ENCODE data around the gene RAB1B. TPM values are rescaled to one million over a fixed set of nuclear protein-coding genes. Genes with fewer than 3 reads are reported as not detected.

The RAB1B gene
- total RNA-seq, 4 donors from 2014 or later: 97.2 to 163 (median 132) TPM

GRCh38 chr11:66278363-66279091 is 10.1 kb downstream of the RAB1B start:
- peaks cover 17 to 37% (median 29%) of the 10 kb centered on the region in 4 donors for H3K4me1 ChIP-seq
- no peak for DNase-seq (ENCODE audit: extremely low spot score)
- intact Hi-C loops (cut with DNase I): no loop called here
- WGBS: 7% methylated on average over 6 of the region's 45 CpGs
- peaks cover 15 to 38% (median 34%) of the 10 kb centered on the region in 4 donors for H3K36me3 ChIP-seq
- TF ChIP-seq POLR2A (IDR thresholded peaks at IDR 0.05; ENCODE audit: low read depth) (no peak), EP300 (IDR thresholded peaks at IDR 0.05) (no peak), POLR2AphosphoS5 (IDR thresholded peaks at IDR 0.05) (no peak), CTCF (IDR thresholded peaks at IDR 0.05) (no peak)
- H3K4me3 ChIP-seq: peak overlapping the region; percentile 44 to 56 (median 50)
- H3K9me3 ChIP-seq: no peaks in the 10 kb centered on the region
- no peak overlapping the region for H3K27ac ChIP-seq (replicated peaks in 1 of 4)
- no peaks in the 10 kb centered on the region for H3K27me3 ChIP-seq

- WGBS: 62% methylated on average over 15 of the region's 15 CpGs
- no peaks in the 10 kb centered on the region for H3K27me3 ChIP-seq
- no peaks in the 10 kb centered on the region for H3K9me3 ChIP-seq
- TF ChIP-seq POLR2AphosphoS5 (IDR thresholded peaks at IDR 0.05) (no peak), CTCF (IDR thresholded peaks at IDR 0.05) (no peak), EP300 (IDR thresholded peaks at IDR 0.05) (no peak), POLR2A (IDR thresholded peaks at IDR 0.05; ENCODE audit: low read depth) (no peak)
- no peak overlapping the region for H3K4me3 ChIP-seq
- no peak overlapping the region for H3K27ac ChIP-seq (replicated peaks in 1 of 4)
- H3K36me3 ChIP-seq: peaks cover 8 to 38% (median 30%) of the 10 kb centered on the region in 4 donors
- intact Hi-C loops (cut with DNase I): no loop called here
- no peak for DNase-seq (ENCODE audit: extremely low spot score)
- H3K4me1 ChIP-seq: peaks cover 17 to 37% (median 29%) of the 10 kb centered on the region in 4 donors
These were observed 10.8 kb downstream of the RAB1B start for GRCh38 chr11:66279092-66279734.

GRCh38 chr11:66280428-66280827 is 12.0 kb downstream of the RAB1B start:
- intact Hi-C loops (cut with DNase I): loop anchor here (5.0 kb wide), 1 partner anchor 58 kb away; no protein-coding TSS in a partner anchor

GRCh38 chr11:66281001-66281400 is 12.6 kb downstream of the RAB1B start:
- intact Hi-C loops (cut with DNase I): loop anchor here (5.0 kb wide), 1 partner anchor 59 kb away; no protein-coding TSS in a partner anchor
- DNase-seq (ENCODE audit: extremely low spot score): no peak
- H3K4me1 ChIP-seq: peaks cover 26 to 49% (median 32%) of the 10 kb centered on the region in 4 donors
- 89% methylated on average over 6 of the region's 6 CpGs for WGBS
- no peaks in the 10 kb centered on the region for H3K9me3 ChIP-seq
- H3K4me3 ChIP-seq: no peak overlapping the region
- TF ChIP-seq POLR2AphosphoS5 (IDR thresholded peaks at IDR 0.05): no peak
- TF ChIP-seq EP300 (IDR thresholded peaks at IDR 0.05): no peak
- TF ChIP-seq POLR2A (IDR thresholded peaks at IDR 0.05; ENCODE audit: low read depth): no peak
- TF ChIP-seq CTCF (IDR thresholded peaks at IDR 0.05): no peak
- no peaks in the 10 kb centered on the region for H3K27me3 ChIP-seq
- peaks cover 0 to 35% (median 22%) of the 10 kb centered on the region in 4 donors for H3K36me3 ChIP-seq
- H3K27ac ChIP-seq (replicated peaks in 1 of 4): no peak overlapping the region

More at GRCh38 chr11:66280428-66280827, 12.0 kb downstream of the RAB1B start:
- no peaks in the 10 kb centered on the region for H3K27me3 ChIP-seq
- no peak overlapping the region for H3K27ac ChIP-seq (replicated peaks in 1 of 4)
- peaks cover 20 to 44% (median 31%) of the 10 kb centered on the region in 4 donors for H3K4me1 ChIP-seq
- H3K36me3 ChIP-seq: peaks cover 0 to 38% (median 26%) of the 10 kb centered on the region in 4 donors
- no peak overlapping the region for H3K4me3 ChIP-seq
- no peak for DNase-seq (ENCODE audit: extremely low spot score)
- TF ChIP-seq POLR2AphosphoS5 (IDR thresholded peaks at IDR 0.05) (no peak), POLR2A (IDR thresholded peaks at IDR 0.05; ENCODE audit: low read depth) (no peak), CTCF (IDR thresholded peaks at IDR 0.05) (no peak), EP300 (IDR thresholded peaks at IDR 0.05) (no peak)
- 87% methylated on average over 13 of the region's 14 CpGs for WGBS
- no peaks in the 10 kb centered on the region for H3K9me3 ChIP-seq
